HG02840 (cell line): ENCODE measurements around the gene HLF.

Experiments used
- ATAC-seq: cut with Tn5 transposase; IDR thresholded peaks from one replicate; pipeline ENCODE4 v1.9.1; 2021; ENCODE audit warnings: mild to moderate bottlenecking, moderate library complexity, moderate number of reproducible peaks; ENCODE audit not compliant: unreplicated experiment, low FRiP score

The HLF gene

GRCh38 chr17:55304171-55304859 is 39.6 kb downstream of the HLF start:
- ATAC-seq, result no peak

GRCh38 chr17:55305321-55306087 is 40.7 kb downstream of the HLF start:
- ATAC-seq, result no peak

- no peak for ATAC-seq
Observed at GRCh38 chr17:55307879-55308278, 43.1 kb downstream of the HLF start.

- no peak for ATAC-seq
Observed at GRCh38 chr17:55308613-55309391, 44.0 kb downstream of the HLF start.

GRCh38 chr17:55311767-55312375 is 47.1 kb downstream of the HLF start:
- no peak for ATAC-seq

- ATAC-seq, result no peak
Observed at GRCh38 chr17:55312852-55313251, 48.1 kb downstream of the HLF start.

- ATAC-seq, result no peak
Observed at GRCh38 chr17:55314061-55314783, 49.5 kb downstream of the HLF start.

- no peak for ATAC-seq
Observed at GRCh38 chr17:55314784-55315491, 50.2 kb downstream of the HLF start.

- ATAC-seq, result no peak
Observed at GRCh38 chr17:55316499-55316898, 51.7 kb downstream of the HLF start.

- ATAC-seq, result no peak
Observed at GRCh38 chr17:55317284-55317683, 52.5 kb downstream of the HLF start.

- ATAC-seq, result no peak
Observed at GRCh38 chr17:55318081-55318480, 53.3 kb downstream of the HLF start.

GRCh38 chr17:55318715-55319487 is 54.1 kb downstream of the HLF start:
- ATAC-seq, result no peak

- ATAC-seq, result no peak
Observed at GRCh38 chr17:55319933-55320593, 55.3 kb downstream of the HLF start.

- no peak for ATAC-seq
Observed at GRCh38 chr17:55320594-55321426, 56.0 kb downstream of the HLF start.

GRCh38 chr17:55321427-55322060 is 56.8 kb downstream of the HLF start:
- ATAC-seq, result no peak

GRCh38 chr17:55322453-55322985 is 57.8 kb downstream of the HLF start:
- no peak for ATAC-seq
